Liver (tissue), 9 donors: ENCODE data around the gene RRP12. TPM values are rescaled to one million over a fixed set of nuclear protein-coding genes. Genes with fewer than 3 reads are reported as not detected.

Experiments
- DNase-seq: peaks from one replicate; pipeline ENCODE4 v3.0.0-alpha.2; 2017; ENCODE audit warnings: low spot score
- H3K27ac ChIP-seq, 2 donors: one replicate each; pipeline ENCODE4 v1.7.0; 2013; ENCODE audit warnings: inconsistent platforms in 2 of 2, low read length in 2 of 2, control low read depth in 1 of 2, low read depth in 1 of 2, mild to moderate bottlenecking in 1 of 2
- H3K27me3 ChIP-seq, 4 donors: one replicate each; pipeline versions ENCODE4 v1.6.1 to v1.7.0; 2013; ENCODE audit warnings: low read length in 3 of 4, inconsistent platforms in 1 of 4, mild to moderate bottlenecking in 1 of 4, moderate library complexity in 1 of 4; ENCODE audit not compliant: control insufficient read depth in 4 of 4, insufficient read depth in 4 of 4
- H3K36me3 ChIP-seq, 4 donors: one replicate each; pipeline versions ENCODE4 v1.6.1 to v1.7.0; 2013; ENCODE audit warnings: low read length in 3 of 4, mild to moderate bottlenecking in 3 of 4, low read depth in 1 of 4, moderate library complexity in 1 of 4; ENCODE audit not compliant: control insufficient read depth in 4 of 4, insufficient read depth in 3 of 4
- H3K4me1 ChIP-seq, 4 donors: one replicate each; pipeline versions ENCODE4 v1.6.1 to v1.7.0; 2013; ENCODE audit warnings: low read length in 3 of 4, mild to moderate bottlenecking in 3 of 4, moderate library complexity in 1 of 4; ENCODE audit not compliant: control insufficient read depth in 4 of 4, insufficient read depth in 4 of 4
- H3K4me3 ChIP-seq, 3 donors: one replicate each; pipeline versions ENCODE4 v1.6.1 to v1.7.0; 2013; ENCODE audit warnings: low read length in 3 of 3, control low read depth in 1 of 3, low read depth in 1 of 3, mild to moderate bottlenecking in 1 of 3
- H3K9ac ChIP-seq, 2 donors: one replicate each; pipeline ENCODE4 v1.7.0; 2013; ENCODE audit warnings: low read length in 2 of 2, mild to moderate bottlenecking in 2 of 2, moderate library complexity in 2 of 2, control low read depth in 1 of 2, low read depth in 1 of 2
- H3K9me3 ChIP-seq, 4 donors: one replicate each; pipeline versions ENCODE4 v1.6.1 to v1.7.0; 2013; ENCODE audit warnings: low read length in 3 of 4; ENCODE audit not compliant: control insufficient read depth in 4 of 4
- FOXA1 ChIP-seq: IDR thresholded peaks from 2 replicates; pipeline ENCODE4 v1.6.1; 2016; ENCODE audit warnings: antibody characterized with exemption
- FOXA2 ChIP-seq: IDR thresholded peaks from 2 replicates; pipeline ENCODE4 v1.6.1; 2016; ENCODE audit warnings: antibody characterized with exemption
- GABPA ChIP-seq, 2 donors: IDR thresholded peaks in 1 of 2; conservative IDR thresholded peaks in 1 of 2; 2 replicates each; pipeline ENCODE4 v1.6.1; 2016; ENCODE audit warnings: antibody characterized with exemption in 2 of 2, mild to moderate bottlenecking in 1 of 2, moderate library complexity in 1 of 2
- HNF4A ChIP-seq, 2 donors: conservative IDR thresholded peaks; 2 replicates each; pipeline ENCODE4 v1.6.1; 2016; ENCODE audit warnings: antibody characterized with exemption in 2 of 2, mild to moderate bottlenecking in 2 of 2
- HNF4G ChIP-seq: IDR thresholded peaks from 2 replicates; pipeline ENCODE4 v1.6.1; 2016; ENCODE audit warnings: antibody characterized with exemption
- NR2F2 ChIP-seq: IDR thresholded peaks from 2 replicates; pipeline ENCODE4 v1.6.1; 2016; ENCODE audit warnings: antibody characterized with exemption
- RAD21 ChIP-seq, 2 donors: IDR thresholded peaks; 2 replicates each; pipeline ENCODE4 v1.6.1; 2016; ENCODE audit warnings: antibody characterized with exemption in 2 of 2, mild to moderate bottlenecking in 2 of 2
- RXRA ChIP-seq, 2 donors: IDR thresholded peaks; 2 replicates each; pipeline ENCODE4 v1.6.1; 2017 to 2018; ENCODE audit warnings: antibody characterized with exemption in 2 of 2, mild to moderate bottlenecking in 1 of 2
- SP1 ChIP-seq: IDR thresholded peaks from 2 replicates; pipeline ENCODE4 v1.6.1; 2018; ENCODE audit warnings: antibody characterized with exemption, mild to moderate bottlenecking
- TAF1 ChIP-seq: conservative IDR thresholded peaks from 2 replicates; pipeline ENCODE4 v1.6.1; 2016; ENCODE audit warnings: antibody characterized with exemption, mild to moderate bottlenecking
- YY1 ChIP-seq: IDR thresholded peaks from 2 replicates; pipeline ENCODE4 v1.6.1; 2016; ENCODE audit warnings: antibody characterized with exemption, mild to moderate bottlenecking
- ZBTB33 ChIP-seq: IDR thresholded peaks from 2 replicates; pipeline ENCODE4 v1.6.1; 2016; ENCODE audit warnings: antibody characterized with exemption
- WGBS: extraction: QIAGEN DNeasy Blood & Tissue Kit; methylation state at CpG from one replicate; pipeline ENCODE4 v1.1.7; 2013; 5-methylcytosine and 5-hydroxymethylcytosine counted together
- polyA plus RNA-seq, 2 donors: library from polyadenylated mRNA; stranded (reverse) in 1 of 2; unstranded in 1 of 2; fragments of 200-250 nt in 1 of 2; fragments of >200 nt in 1 of 2; fragmentation: Nextera tagmentation in 1 of 2; extraction: Ambion mirVana in 1 of 2; gene quantifications; one replicate each; pipeline versions ENCODE4 v1.2.1 to v1.2.3, GENCODE V29; 2013 to 2015
- total RNA-seq, 2 donors: library from RNA; depleted of rRNA; stranded (reverse); fragments of >200 nt; gene quantifications; one replicate each; pipeline ENCODE4 v1.2.3, GENCODE V29; 2014
- TF ChIP-seq, protein P1 (sequence below): IDR thresholded peaks from 2 replicates; pipeline ENCODE4 v1.6.1; 2016; ENCODE audit warnings: antibody characterized with exemption
- TF ChIP-seq, protein P2 (sequence below): IDR thresholded peaks from 2 replicates; pipeline ENCODE4 v1.6.1; 2016; ENCODE audit warnings: antibody characterized with exemption, mild to moderate bottlenecking
- TF ChIP-seq, protein P3 (sequence below): IDR thresholded peaks from 2 replicates; pipeline ENCODE4 v1.6.1; 2016; ENCODE audit warnings: antibody characterized with exemption
- TF ChIP-seq, protein P4 (sequence below): fragments of 150-350 bp; IDR thresholded peaks from 2 replicates; pipeline ENCODE4 v1.5.1; 2017; ENCODE audit warnings: improper control_type of control experiment, low read depth, low read length; ENCODE audit not compliant: missing input control
- donor health status: healthy.
- donor health status: healthy.
- donor health status: healthy.
- donor health status: healthy.
- donor health status: healthy.

Gene RRP12
- total and polyA plus RNA-seq, 4 donors = 5.7 to 9.6 (median 6.9) TPM

DNA sequence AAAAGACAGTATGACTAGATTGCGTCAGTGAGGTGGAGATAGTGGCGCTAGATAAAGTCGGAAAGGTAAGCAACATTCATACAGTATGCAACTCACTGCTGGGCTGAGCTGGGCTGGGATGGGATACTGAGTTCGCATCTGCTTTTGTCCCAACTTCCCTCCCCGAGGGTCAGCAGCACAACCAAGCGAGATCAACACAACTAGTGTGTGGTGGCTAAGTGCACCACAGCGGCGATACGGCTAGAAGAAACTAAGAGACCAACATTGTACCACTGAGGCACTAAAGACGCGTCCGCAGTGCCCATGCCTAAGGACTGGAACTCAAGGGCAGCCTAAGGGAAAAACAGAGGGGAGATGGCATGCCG lies 44.2 kb upstream of the RRP12 start:
- Histone ChIP-seq H3K27ac (peak overlapping the region; percentile 48 to 56), H3K4me1 (peaks cover 10 to 31% (median 23%) of the 10 kb centered on the region in 4 donors)

More for the DNA sequence above, 44.2 kb upstream of the RRP12 start:
- Histone ChIP-seq H3K27me3 (no peaks in the 10 kb centered on the region), H3K4me3 (peak overlapping the region; percentile 75 to 98 (median 97)), H3K9me3 (no peaks in the 10 kb centered on the region), H3K36me3 (peaks cover 0 to 12% (median 2%) of the 10 kb centered on the region in 4 donors), H3K9ac (peak overlapping the region; percentile 50 to 64)
- TF ChIP-seq FOXA1 = no peak
- no peak for TF ChIP-seq TAF1
- TF ChIP-seq, protein P1, sequence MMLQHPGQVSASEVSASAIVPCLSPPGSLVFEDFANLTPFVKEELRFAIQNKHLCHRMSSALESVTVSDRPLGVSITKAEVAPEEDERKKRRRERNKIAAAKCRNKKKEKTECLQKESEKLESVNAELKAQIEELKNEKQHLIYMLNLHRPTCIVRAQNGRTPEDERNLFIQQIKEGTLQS = no peak
- no peak for TF ChIP-seq HNF4A (conservative IDR thresholded peaks at IDR 0.05)
- no peak for TF ChIP-seq RXRA (IDR thresholded peaks at IDR 0.05)
- TF ChIP-seq FOXA2 = no peak
- TF ChIP-seq, protein P2, sequence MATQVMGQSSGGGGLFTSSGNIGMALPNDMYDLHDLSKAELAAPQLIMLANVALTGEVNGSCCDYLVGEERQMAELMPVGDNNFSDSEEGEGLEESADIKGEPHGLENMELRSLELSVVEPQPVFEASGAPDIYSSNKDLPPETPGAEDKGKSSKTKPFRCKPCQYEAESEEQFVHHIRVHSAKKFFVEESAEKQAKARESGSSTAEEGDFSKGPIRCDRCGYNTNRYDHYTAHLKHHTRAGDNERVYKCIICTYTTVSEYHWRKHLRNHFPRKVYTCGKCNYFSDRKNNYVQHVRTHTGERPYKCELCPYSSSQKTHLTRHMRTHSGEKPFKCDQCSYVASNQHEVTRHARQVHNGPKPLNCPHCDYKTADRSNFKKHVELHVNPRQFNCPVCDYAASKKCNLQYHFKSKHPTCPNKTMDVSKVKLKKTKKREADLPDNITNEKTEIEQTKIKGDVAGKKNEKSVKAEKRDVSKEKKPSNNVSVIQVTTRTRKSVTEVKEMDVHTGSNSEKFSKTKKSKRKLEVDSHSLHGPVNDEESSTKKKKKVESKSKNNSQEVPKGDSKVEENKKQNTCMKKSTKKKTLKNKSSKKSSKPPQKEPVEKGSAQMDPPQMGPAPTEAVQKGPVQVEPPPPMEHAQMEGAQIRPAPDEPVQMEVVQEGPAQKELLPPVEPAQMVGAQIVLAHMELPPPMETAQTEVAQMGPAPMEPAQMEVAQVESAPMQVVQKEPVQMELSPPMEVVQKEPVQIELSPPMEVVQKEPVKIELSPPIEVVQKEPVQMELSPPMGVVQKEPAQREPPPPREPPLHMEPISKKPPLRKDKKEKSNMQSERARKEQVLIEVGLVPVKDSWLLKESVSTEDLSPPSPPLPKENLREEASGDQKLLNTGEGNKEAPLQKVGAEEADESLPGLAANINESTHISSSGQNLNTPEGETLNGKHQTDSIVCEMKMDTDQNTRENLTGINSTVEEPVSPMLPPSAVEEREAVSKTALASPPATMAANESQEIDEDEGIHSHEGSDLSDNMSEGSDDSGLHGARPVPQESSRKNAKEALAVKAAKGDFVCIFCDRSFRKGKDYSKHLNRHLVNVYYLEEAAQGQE = no peak
- no peak for TF ChIP-seq RAD21 (IDR thresholded peaks at IDR 0.05)
- TF ChIP-seq SP1 = no peak
- no peak for TF ChIP-seq NR2F2
- no peak for TF ChIP-seq YY1
- TF ChIP-seq ZBTB33 = no peak
- no peak for TF ChIP-seq GABPA (IDR thresholded peaks at IDR 0.05 in 1 of 2, conservative IDR thresholded peaks at IDR 0.05 in 1 of 2)
- TF ChIP-seq, protein P3, sequence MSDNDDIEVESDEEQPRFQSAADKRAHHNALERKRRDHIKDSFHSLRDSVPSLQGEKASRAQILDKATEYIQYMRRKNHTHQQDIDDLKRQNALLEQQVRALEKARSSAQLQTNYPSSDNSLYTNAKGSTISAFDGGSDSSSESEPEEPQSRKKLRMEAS = no peak
- TF ChIP-seq HNF4G = no peak
- TF ChIP-seq, protein P4, sequence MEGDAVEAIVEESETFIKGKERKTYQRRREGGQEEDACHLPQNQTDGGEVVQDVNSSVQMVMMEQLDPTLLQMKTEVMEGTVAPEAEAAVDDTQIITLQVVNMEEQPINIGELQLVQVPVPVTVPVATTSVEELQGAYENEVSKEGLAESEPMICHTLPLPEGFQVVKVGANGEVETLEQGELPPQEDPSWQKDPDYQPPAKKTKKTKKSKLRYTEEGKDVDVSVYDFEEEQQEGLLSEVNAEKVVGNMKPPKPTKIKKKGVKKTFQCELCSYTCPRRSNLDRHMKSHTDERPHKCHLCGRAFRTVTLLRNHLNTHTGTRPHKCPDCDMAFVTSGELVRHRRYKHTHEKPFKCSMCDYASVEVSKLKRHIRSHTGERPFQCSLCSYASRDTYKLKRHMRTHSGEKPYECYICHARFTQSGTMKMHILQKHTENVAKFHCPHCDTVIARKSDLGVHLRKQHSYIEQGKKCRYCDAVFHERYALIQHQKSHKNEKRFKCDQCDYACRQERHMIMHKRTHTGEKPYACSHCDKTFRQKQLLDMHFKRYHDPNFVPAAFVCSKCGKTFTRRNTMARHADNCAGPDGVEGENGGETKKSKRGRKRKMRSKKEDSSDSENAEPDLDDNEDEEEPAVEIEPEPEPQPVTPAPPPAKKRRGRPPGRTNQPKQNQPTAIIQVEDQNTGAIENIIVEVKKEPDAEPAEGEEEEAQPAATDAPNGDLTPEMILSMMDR = no peak
- under 1% methylated on average over 13 of the region's 13 CpGs for WGBS
- no peak for DNase-seq
